HG03097 (cell line): ENCODE measurements around the gene DGCR2.
A peak's percentile ranks its signal among the peaks of the same experiment; 100 is the strongest.
"Not testable (repeated sequence)": the region's sequence is repeated elsewhere in the genome, so short reads cannot be mapped to it uniquely, and the experiment has no call there.

Source experiments
- ATAC-seq: cut with Tn5 transposase; IDR thresholded peaks from one replicate; pipeline ENCODE4 v1.9.1; 2021; ENCODE audit not compliant: unreplicated experiment, low FRiP score

Gene DGCR2

GRCh38 chr22:19122143-19122751 lies at the start of gene DGCR2:
TSS of gene DGCR2 (minus strand) at chr22:19122412. CDS start at chr22:19122206, 206 bp downstream.
- ATAC-seq: peak; percentile 66

- ATAC-seq: no peak
Observed at GRCh38 chr22:19169947-19170318, 47.7 kb upstream of the DGCR2 start.

GRCh38 chr22:19169002-19169946 lies 47.1 kb upstream of the DGCR2 start:
- no peak for ATAC-seq

- no peak for ATAC-seq
Observed at GRCh38 chr22:19168088-19168890, 46.1 kb upstream of the DGCR2 start.

GRCh38 chr22:19167106-19167869 lies 45.1 kb upstream of the DGCR2 start:
- ATAC-seq: no peak

DNA sequence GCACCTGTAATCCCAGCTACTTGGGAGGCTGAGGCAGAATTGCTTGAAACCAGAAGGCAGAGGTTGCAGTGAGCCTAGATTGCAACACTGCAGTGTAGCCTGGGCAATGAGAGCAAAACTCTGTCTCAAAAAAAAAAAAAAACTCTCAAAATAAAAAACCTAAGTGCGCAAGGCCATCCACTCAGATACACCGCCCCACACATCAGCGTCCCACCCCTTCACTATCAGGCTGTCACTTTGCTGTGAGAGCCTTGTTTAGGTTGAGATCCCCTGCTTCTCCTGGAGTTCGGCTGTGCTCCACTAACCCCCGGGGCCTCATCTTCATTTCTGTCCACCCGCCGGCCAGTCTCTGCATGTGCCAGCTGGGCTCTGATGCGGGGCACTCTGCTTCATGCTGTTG lies 44.2 kb upstream of the DGCR2 start:
- no peak for ATAC-seq

- no peak for ATAC-seq
Observed at GRCh38 chr22:19164425-19164824, 42.2 kb upstream of the DGCR2 start.

GRCh38 chr22:19158649-19159048 lies 36.4 kb upstream of the DGCR2 start:
- not testable (repeated sequence) for ATAC-seq

GRCh38 chr22:19156109-19156508 lies 33.9 kb upstream of the DGCR2 start:
- not testable (repeated sequence) for ATAC-seq

DNA sequence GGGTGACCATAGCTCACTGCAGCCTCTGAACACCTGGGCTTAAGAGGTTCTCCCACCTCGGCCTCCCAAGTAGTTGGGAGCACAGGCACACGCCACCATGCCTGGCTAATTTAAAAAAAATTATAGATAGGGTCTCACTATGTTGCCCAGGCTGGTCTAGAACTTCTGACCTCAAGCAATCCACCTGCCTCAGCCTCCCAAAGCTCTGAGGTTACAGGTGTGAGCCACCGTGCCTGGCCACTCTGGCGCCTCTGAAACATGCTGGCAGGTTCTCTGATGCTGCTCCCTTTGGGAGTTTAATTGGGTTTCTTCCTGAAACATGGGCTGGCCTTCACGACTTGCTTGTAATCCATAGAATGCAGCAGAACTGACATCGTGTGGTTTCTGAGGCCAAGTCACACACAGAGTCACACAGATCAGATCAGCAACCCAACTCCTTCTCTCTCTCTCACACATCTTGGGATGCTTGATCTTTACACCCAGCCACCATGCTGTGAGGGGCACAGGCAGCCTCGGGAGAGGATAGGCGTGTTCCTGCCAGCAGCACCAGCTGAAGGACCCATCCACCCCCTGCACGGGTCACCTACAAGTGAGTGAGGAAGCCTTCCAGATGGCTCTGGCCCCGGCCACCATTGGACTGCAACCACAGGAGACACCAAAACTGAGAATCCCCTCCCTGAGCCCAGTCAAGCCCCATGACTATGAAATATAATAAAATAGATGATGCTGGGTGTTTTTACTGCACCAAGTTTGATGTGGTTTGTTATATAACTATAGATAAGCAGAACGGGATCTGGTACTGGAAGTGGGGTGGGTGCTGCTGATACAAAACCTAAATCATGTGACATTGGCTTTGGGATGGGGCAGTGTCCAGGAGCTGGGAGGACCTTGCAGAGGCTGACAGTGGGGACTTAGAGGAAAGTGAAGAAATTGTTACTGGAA lies 31.0 kb upstream of the DGCR2 start:
- no peak for ATAC-seq

DNA sequence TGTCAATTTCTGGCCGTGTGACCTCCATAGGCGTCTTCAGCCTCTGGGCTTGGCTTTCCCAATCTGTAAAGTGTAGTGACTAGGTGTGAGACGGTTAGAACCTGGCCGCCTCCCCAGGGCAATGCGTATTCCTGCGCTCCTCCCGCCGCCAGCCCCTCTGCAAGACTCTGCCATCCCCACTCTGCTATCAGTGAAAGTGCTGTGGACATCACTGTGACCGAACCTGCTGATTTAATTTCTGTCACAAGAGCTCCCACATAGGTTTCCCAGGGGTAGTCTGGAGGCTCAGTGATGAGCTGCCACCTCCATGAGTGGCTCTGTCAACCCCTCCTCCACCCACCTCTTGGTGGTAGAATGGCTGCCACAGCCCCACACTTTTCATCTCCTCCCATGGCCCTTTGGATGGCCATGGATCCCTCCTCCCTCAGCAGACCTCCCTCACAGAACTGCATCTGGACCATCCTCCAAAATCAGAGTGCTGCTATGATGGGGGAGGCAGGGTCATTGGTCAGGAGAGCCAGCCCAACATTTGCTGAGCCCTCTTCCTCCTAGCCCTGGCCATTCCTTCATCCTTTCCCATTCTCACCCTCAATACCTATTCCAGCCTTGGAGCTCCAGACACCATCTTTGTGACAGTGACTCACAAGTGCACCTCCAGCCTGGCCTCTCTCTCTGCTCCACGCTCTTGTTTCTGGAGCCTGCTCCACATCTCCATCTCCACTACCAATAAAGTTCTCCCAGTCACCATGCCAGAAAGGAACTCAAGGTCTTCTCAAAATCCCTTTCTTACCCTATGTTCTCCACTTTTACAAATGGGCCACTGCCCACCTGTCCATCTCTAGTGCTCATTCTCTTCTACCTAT lies 29.3 kb upstream of the DGCR2 start:
- ATAC-seq: no peak

DNA sequence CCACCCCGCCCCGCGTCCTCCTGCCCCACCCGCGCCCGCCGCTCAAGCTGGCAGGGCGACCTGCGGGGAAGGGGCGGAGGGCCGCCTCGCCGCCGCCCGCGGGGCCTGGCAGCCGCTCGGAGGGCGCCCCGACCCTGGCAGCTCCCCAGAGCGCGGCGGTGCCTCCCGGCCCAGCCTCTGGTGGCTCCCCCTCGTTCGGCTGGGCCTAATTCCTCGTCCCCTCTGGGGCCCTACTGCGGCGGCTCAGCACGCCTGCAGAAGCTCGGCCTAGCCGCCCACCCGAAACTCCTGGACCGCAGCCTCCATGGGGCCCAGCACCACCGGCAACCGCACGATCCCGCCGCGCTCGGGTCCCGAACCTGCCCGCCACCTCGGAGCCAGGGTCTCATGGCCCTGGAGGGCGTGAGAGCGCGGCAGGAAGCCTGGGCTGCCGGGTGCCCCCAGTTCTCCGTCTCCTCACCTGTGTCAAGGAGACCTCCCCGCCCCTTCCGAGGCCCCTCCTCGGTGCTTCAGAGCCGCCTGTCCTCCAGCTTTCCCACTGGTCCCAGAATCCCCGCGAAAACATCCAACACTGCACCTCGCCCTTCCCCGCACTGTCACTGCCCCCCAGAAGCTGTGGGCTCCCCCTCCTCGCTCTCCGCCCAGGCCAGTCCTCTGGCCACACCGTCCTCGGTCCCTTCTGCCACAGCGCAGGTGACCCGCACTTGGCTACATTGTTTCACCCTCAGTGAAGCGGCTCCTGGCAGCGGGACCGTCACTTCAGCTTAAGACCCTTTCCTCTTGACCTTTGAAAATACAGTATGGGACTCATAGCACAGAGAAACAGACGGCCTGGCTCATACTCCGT lies 28.5 kb upstream of the DGCR2 start:
- ATAC-seq: no peak

DNA sequence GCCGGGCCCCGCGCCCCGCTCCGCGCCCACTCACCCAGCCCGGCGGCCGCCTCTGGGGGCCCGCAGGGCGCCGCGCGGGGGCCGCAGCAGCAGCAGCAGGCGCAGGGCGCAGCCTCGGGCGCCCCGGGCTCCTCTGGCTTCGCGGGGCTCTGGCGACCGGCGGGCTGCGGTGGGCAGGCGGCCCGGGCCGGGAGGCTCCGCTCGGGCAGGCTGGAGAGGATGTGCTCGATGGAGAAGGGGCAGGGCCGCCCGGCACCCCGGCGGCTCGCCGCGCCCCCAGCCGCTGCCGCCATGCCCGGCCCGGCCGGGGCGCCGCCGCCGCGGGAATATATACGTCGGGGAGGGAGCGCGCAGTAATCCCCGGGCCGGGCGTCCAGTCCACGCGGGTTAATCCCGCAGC lies 27.8 kb upstream of the DGCR2 start, which contains the start of gene GSC2:
Gene GSC2, minus strand, starts transcription at position 302 of the 400 bp plus-strand sequence. Its CDS starts 9 bp downstream, at position 293.
- no peak for ATAC-seq

GRCh38 chr22:19149047-19149883 lies 27.1 kb upstream of the DGCR2 start:
- ATAC-seq: no peak

GRCh38 chr22:19148417-19149046 lies 26.3 kb upstream of the DGCR2 start:
- no peak for ATAC-seq

GRCh38 chr22:19147195-19147780 lies 25.1 kb upstream of the DGCR2 start:
- ATAC-seq: no peak
